Esophagus squamous epithelium (tissue), 5 donors: ENCODE results near the gene CUEDC1. TPM values are rescaled to one million over a fixed set of nuclear protein-coding genes. Genes with fewer than 3 reads are reported as not detected.
A peak's percentile ranks its signal among the peaks of the same experiment; 100 is the strongest.

ENCODE experiments used
- DNase-seq: peaks from one replicate; lab custom pipeline; 2025; lab: John Stamatoyannopoulos, UW
- H3K27ac ChIP-seq, 4 donors: fragments of 200-600 bp; sonication (generic); one replicate each; pipeline ENCODE4 v1.5.1; 2016 to 2019; ENCODE audit warnings: mild to moderate bottlenecking in 1 of 4
- H3K27me3 ChIP-seq, 4 donors: fragments of 200-600 bp; sonication (generic); 1 replicate in 3 of 4; 2 replicates in 1 of 4; pipeline versions ENCODE4 v1.5.1 to v1.6.0; 2017 to 2021; ENCODE audit warnings: antibody characterized with exemption in 1 of 4
- H3K36me3 ChIP-seq, 3 donors: fragments of 200-600 bp; sonication (generic); one replicate each; pipeline ENCODE4 v1.5.1; 2016 to 2019
- H3K4me1 ChIP-seq, 3 donors: fragments of 200-600 bp; sonication (generic); one replicate each; pipeline ENCODE4 v1.5.1; 2017 to 2019
- H3K4me3 ChIP-seq, 4 donors: fragments of 200-600 bp; sonication (generic); 1 replicate in 3 of 4; 2 replicates in 1 of 4; pipeline ENCODE4 v1.5.1; 2016 to 2019; ENCODE audit warnings: mild to moderate bottlenecking in 2 of 4, moderate library complexity in 1 of 4
- H3K9me3 ChIP-seq, 3 donors: fragments of 200-600 bp; sonication (generic); one replicate each; pipeline ENCODE4 v1.5.1; 2016 to 2019
- POLR2A ChIP-seq, 4 donors: fragments of 450-650 bp; IDR thresholded peaks; one replicate each; pipeline ENCODE4 v1.6.1; 2017; ENCODE audit warnings: antibody characterized with exemption in 4 of 4, mild to moderate bottlenecking in 4 of 4, moderate library complexity in 3 of 4
- WGBS, 2 donors: methylation state at CpG; one replicate each; pipeline ENCODE4 v1.1.5; 2018; 5-methylcytosine and 5-hydroxymethylcytosine counted together
- intact Hi-C: fragments of 100-400 bp; cut with DNase I; formaldehyde crosslinking; loops from one replicate; pipeline ENCODE4 v1.15.0; 2022
- total RNA-seq, 4 donors: library from RNA; depleted of rRNA; stranded (reverse); fragments of >200 nt; gene quantifications; one replicate each; pipeline ENCODE4 v1.1.0, GENCODE V29; 2016
- TF ChIP-seq, protein P1 (sequence below), 6 experiments: fragments of 450-650 bp in 4 of 6; fragments of 200-600 bp in 2 of 6; sonication (generic) in 2 of 6; IDR thresholded peaks; one replicate each; pipeline ENCODE4 v1.5.1; 2016 to 2019; ENCODE audit warnings: antibody characterized with exemption in 6 of 6, mild to moderate bottlenecking in 4 of 6, moderate library complexity in 4 of 6
- donor health status: DM: yes; HTN: yes; CAD: no.

CUEDC1 gene
- total RNA-seq, 4 donors from 2014 or later, result 7.4 to 27.3 (median 18.4) TPM

DNA sequence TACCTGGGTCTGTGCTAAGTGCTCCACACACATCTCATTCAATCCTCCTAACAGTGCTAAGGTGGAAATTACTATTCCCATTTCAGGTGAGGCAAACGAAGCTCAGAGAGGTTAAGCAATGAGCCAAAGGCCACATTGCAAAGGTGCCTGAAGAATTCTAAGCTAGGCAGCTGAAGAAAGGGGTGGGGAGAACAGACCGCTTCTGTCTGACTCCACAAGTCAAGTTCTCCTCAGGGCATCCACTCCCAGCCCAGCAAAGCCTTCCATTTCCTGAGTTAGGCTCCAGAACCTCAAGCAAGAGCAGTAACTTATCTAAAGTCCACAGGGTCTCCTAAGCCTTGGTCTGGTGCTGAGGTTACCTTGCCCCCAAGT is 78.4 kb downstream of the CUEDC1 start:
- peak overlapping the region; percentile 70 to 89 (median 86) for H3K27ac ChIP-seq
- H3K27me3 ChIP-seq, result no peaks in the 10 kb centered on the region
- H3K36me3 ChIP-seq, result peaks cover 0 to 92% (median 6%) of the 10 kb centered on the region in 3 donors
- H3K9me3 ChIP-seq, result no peaks in the 10 kb centered on the region
- WGBS, 2 donors, result 39 to 71% methylated on average over 2 of the region's 2 CpGs
- no peak overlapping the region for H3K4me3 ChIP-seq
- DNase-seq, result no peak
- TF ChIP-seq, protein P1, sequence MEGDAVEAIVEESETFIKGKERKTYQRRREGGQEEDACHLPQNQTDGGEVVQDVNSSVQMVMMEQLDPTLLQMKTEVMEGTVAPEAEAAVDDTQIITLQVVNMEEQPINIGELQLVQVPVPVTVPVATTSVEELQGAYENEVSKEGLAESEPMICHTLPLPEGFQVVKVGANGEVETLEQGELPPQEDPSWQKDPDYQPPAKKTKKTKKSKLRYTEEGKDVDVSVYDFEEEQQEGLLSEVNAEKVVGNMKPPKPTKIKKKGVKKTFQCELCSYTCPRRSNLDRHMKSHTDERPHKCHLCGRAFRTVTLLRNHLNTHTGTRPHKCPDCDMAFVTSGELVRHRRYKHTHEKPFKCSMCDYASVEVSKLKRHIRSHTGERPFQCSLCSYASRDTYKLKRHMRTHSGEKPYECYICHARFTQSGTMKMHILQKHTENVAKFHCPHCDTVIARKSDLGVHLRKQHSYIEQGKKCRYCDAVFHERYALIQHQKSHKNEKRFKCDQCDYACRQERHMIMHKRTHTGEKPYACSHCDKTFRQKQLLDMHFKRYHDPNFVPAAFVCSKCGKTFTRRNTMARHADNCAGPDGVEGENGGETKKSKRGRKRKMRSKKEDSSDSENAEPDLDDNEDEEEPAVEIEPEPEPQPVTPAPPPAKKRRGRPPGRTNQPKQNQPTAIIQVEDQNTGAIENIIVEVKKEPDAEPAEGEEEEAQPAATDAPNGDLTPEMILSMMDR (IDR thresholded peaks at IDR 0.05), result no peak
- no peak for TF ChIP-seq POLR2A (IDR thresholded peaks at IDR 0.05)
- peaks cover 24 to 89% (median 60%) of the 10 kb centered on the region in 3 donors for H3K4me1 ChIP-seq
- intact Hi-C loops, result no loop called here

DNA sequence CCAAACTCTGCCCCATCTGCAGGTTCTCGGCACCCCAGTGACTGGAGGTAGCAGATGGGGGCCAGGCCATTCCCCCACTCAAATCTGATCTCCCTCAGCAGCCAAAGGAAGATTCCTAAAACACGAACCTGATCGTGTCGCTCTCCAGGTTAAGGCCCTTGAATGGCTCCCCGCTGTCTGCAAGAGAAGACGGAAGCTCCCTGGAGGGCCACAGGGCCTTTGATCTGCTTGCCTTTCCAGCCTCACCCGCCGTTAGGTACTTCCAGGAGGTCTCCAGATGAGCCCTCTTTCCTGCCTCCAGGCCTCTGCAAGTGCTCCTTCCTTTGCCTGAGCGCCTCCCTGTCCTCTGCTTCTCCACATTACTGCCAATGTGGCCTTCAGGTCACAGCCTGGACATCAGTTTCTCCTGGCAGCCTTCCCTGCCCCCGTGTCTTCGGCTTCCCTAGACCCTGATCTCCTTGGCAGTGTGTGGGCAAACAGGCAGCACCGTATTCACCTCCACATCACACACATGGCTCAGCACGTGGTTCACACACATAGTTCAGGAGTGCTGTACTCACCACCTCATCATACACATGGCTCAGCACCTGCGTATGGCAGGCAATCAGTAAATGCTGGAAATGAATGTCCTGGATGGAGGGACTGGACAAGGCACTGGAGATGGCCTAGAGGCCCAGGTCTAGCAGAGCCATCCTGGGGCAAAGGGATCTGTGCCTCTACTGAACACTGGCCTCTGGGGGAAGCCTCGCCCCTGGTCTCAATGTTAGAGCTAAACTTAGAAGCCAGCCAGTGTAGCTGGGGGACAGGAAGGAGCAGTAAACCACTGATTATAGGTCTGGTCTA is 79.0 kb downstream of the CUEDC1 start:
- intact Hi-C loops, result no loop called here
- Histone ChIP-seq H3K27me3 (no peaks in the 10 kb centered on the region), H3K9me3 (no peaks in the 10 kb centered on the region), H3K4me1 (peaks cover 20 to 85% (median 54%) of the 10 kb centered on the region in 3 donors), H3K36me3 (peaks cover 0 to 92% (median 6%) of the 10 kb centered on the region in 3 donors), H3K27ac (peak overlapping the region; percentile 70 to 89 (median 86)), H3K4me3 (no peak overlapping the region)
- TF ChIP-seq POLR2A (IDR thresholded peaks at IDR 0.05), result no peak
- TF ChIP-seq, protein P1 (IDR thresholded peaks at IDR 0.05), result no peak
- WGBS, 2 donors, result 77 to 88% methylated on average over 13 of the region's 15 CpGs
- no peak for DNase-seq

DNA sequence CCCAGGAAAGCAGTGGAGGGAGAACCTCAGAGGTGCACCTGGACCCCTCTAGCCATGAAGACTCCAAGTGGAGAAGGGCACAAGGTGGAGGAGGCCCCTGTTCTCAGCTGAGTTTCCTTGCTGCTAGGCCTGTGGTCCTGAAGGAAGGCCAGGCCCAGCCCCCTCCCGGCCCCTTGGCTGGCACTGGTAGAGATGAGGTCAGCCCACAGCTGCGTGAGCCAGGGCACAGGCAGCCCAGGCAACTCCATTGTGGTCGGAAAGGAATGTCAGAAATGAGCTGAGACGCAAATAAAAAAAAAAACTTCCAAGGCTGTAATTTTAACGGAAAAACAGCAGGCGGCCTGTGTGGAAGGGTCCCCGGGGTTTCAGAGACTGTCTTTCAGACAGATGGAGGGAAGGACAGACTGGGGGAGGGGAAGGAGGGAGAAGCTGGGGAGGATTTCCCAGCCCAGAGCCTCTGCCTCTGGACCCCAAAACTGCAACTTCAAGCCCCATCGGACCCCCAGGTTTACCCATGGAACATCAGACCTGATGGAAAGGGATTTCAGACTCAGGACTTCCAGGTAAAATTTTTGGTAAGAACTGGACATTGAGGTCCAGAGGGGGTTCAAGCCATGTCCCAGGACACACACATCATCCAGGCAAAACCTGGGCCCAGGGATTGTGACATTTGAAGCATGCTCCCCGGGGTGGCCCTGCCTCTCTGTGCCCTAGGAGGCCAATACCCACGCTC is 79.8 kb downstream of the CUEDC1 start:
- 30 to 37% methylated on average over 6 to 7 of the region's 10 CpGs for WGBS, 2 donors
- H3K27ac ChIP-seq, result peak overlapping the region; percentile 70 to 89 (median 86)
- TF ChIP-seq, protein P1 (IDR thresholded peaks at IDR 0.05), result peak in 4 of 6 experiments; percentile 21 to 50 (median 35)
- TF ChIP-seq POLR2A (IDR thresholded peaks at IDR 0.05), result no peak
- H3K27me3 ChIP-seq, result no peaks in the 10 kb centered on the region
- peaks cover 20 to 82% (median 50%) of the 10 kb centered on the region in 3 donors for H3K4me1 ChIP-seq
- no peak overlapping the region for H3K4me3 ChIP-seq
- peaks cover 0 to 92% (median 6%) of the 10 kb centered on the region in 3 donors for H3K36me3 ChIP-seq
- intact Hi-C loops, result no loop called here
- DNase-seq, result no peak
- H3K9me3 ChIP-seq, result no peaks in the 10 kb centered on the region

DNA sequence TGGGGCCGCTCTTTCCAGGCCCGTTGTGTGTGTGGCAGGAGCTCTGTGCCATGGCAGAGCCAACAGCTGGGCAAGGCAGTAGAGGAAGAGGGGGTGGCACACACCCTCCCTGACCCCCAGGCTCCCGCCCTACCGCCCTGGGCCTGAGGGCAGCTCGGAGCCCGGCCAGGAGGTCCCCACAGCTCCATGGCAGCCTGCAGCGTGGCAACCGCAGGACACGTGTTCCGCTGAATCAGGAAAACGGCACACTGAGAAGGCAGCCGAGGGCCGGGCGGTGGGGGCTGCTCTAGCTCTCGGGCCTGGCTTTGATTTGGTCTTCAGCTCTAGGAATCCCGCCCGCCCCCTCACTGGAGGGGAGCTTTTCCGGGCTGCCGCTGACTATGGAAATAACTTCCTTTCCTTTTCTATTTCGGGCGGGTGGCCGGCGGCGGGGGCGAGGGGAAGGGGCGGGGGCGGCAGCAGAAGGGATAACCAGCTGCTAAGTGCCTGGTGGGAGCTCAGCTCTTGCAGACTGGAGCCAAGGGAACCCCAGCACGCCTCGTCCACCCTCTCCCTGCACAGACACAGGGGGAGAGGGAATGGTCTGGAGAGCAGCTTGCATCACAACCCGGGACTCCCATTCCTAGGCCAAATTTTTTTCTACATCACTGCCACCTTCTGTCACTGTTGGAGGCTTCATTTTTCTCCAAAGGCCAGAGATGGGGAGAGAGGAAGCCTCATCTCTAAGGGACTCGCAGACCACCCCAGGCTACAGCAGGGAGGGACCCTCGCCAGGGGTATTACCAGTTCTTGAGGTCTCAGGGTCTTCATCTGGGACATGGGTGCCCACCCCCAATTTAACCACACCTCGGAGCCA is 80.5 kb downstream of the CUEDC1 start:
- Histone ChIP-seq H3K4me1 (peaks cover 26 to 82% (median 58%) of the 10 kb centered on the region in 3 donors), H3K27ac (peak overlapping the region; percentile 70 to 89 (median 86)), H3K27me3 (no peaks in the 10 kb centered on the region), H3K36me3 (peaks cover 0 to 86% (median 6%) of the 10 kb centered on the region in 3 donors), H3K4me3 (peak overlapping the region in 3 of 4 donors; percentile 13 to 46 (median 18)), H3K9me3 (no peaks in the 10 kb centered on the region)
- DNase-seq, result no peak
- TF ChIP-seq, protein P1 (IDR thresholded peaks at IDR 0.05), result no peak
- no peak for TF ChIP-seq POLR2A (IDR thresholded peaks at IDR 0.05)
- intact Hi-C loops, result no loop called here
- WGBS, 2 donors, result 49 to 60% methylated on average over 4 to 7 of the region's 33 CpGs
